ENCODE measurements around the gene TLK1.
"Not testable (repeated sequence)": the region's sequence is repeated elsewhere in the genome, so short reads cannot be mapped to it uniquely, and the experiment has no call there.

TLK1 gene

DNA sequence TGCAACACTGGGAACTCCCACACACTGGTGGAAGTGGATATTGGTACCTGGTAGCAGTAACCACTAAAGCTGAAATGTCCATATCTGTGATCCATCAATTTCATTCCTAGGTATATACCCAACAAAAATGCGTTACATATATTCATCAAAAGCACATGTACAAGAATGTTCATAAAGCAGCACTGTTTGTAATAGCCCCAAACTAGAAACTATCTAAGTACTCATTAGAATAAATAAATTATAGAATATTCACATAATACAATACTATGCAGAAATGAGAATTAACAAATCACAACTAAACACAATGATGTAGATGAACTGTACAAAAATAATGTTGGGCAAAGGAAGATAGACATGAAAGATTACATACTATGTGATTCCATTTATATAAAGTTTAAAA, 11.1 kb upstream of the TLK1 start:
- H3K4me3 ChIP-seq (ENCODE audit: low read depth, low read length): no peak overlapping the region
- no peak for TF ChIP-seq CTCF (IDR thresholded peaks at IDR 0.05; ENCODE audit: control insufficient read depth, extremely low read depth, insufficient read depth)
- no peak for DNase-seq (ENCODE audit: low read depth)

- TF ChIP-seq CTCF (IDR thresholded peaks at IDR 0.05; ENCODE audit: control insufficient read depth, extremely low read depth, insufficient read depth): no peak
- no peak for DNase-seq (ENCODE audit: low read depth)
- H3K4me3 ChIP-seq (ENCODE audit: low read depth, low read length): no peak overlapping the region
Measured at GRCh38 chr2:171169839-171170238, 9.1 kb upstream of the TLK1 start.

DNA sequence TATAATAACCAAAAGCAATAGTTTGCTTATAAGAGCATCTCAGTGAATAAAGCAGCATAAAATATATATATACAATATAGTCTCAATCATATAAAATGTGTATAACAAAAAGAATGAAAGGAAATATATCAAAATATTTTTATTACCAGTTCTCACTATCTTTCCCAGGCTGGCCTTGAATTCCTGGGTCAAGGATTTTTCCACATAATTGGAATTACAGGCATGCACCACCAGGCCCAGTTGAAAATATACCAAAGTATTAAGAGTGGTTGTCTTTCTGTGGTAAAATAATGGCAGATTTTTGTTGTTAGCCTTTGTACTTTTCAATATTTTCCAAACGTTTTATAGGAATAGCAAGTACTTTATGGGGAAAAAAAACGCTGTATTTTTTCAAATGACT, 8.6 kb upstream of the TLK1 start:
- DNase-seq (ENCODE audit: low read depth): no peak
- no peak overlapping the region for H3K4me3 ChIP-seq (ENCODE audit: low read depth, low read length)
- TF ChIP-seq CTCF (IDR thresholded peaks at IDR 0.05; ENCODE audit: control insufficient read depth, extremely low read depth, insufficient read depth): no peak

DNA sequence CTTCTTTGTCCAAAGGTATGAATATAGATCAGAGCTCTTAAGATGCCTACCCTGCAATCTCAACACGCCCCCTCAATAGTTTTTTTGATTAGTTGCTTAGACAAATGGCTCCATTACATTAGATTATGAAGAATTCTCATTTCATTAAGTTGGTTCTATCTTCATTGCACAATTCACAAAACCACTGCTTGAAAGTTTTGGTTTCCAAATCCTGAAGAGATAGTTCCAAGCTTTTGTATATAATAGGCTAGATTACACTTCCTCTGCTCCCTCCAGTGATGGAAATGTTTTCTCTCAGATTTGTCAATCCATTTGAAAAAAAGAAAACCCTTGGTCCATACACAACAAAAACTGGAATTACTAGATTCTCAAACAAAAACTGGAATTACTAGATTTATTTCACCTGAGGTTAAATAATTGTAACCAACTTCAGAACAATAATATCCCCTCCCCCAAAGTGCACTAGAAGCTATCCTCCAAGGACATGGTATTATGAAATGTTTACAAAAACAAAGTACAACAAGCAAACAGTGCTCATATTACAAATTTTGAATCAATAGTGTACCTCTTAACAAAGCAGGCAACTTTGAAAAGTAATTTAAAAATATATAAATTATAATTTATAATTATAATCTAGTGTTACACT, 6.8 kb upstream of the TLK1 start:
- no peak for DNase-seq (ENCODE audit: low read depth)
- no peak for TF ChIP-seq CTCF (IDR thresholded peaks at IDR 0.05; ENCODE audit: control insufficient read depth, extremely low read depth, insufficient read depth)
- no peak overlapping the region for H3K4me3 ChIP-seq (ENCODE audit: low read depth, low read length)

DNA sequence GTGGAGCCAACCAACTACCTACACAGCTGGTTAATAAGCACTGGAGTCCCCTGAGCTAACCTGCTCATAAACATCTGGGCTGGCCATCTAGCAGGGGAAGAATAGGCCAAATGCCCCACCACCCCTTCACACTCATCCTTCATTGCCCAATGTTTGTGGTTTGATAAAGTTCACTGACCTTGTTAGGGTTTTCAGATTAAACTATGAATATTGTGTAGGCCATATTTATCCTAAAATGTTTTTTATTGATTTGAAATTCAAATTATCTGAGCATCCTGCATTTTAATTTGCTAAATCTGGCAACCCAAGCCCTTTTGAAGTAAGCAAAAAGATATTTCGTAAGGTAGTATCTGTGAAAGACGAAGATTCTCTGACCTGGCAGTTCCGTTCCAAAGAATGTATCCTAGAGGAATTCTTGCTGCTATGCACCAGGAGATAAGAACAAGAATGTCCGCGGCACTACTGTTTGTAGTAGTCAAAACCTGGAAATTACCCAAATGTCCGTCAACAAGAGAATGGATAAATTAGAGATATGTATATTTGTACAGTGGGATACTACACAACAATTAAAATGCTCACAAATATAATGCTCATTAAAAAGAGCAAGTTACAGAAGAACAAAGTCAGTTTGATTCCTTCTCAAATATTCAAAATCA, 5.8 kb upstream of the TLK1 start:
- peak; percentile 60 for DNase-seq (ENCODE audit: low read depth)
- no peak for TF ChIP-seq CTCF (IDR thresholded peaks at IDR 0.05; ENCODE audit: control insufficient read depth, extremely low read depth, insufficient read depth)
- H3K4me3 ChIP-seq (ENCODE audit: low read depth, low read length): no peak overlapping the region

- no peak for DNase-seq (ENCODE audit: low read depth)
- H3K4me3 ChIP-seq (ENCODE audit: low read depth, low read length): no peak overlapping the region
- TF ChIP-seq CTCF (IDR thresholded peaks at IDR 0.05; ENCODE audit: control insufficient read depth, extremely low read depth, insufficient read depth): no peak
Measured at GRCh38 chr2:171165967-171166327, 5.3 kb upstream of the TLK1 start.

GRCh38 chr2:171163261-171163660, 2.6 kb upstream of the TLK1 start:
- H3K4me3 ChIP-seq (ENCODE audit: low read depth, low read length): no peak overlapping the region
- no peak for TF ChIP-seq CTCF (IDR thresholded peaks at IDR 0.05; ENCODE audit: control insufficient read depth, extremely low read depth, insufficient read depth)
- DNase-seq (ENCODE audit: low read depth): no peak

- not testable (repeated sequence) for DNase-seq (ENCODE audit: low read depth); H3K4me3 ChIP-seq (ENCODE audit: low read depth, low read length)
Measured at GRCh38 chr2:171162522-171163197, 2.0 kb upstream of the TLK1 start.

Measured in LNCaP clone FGC (cell line).